IPS DF 4.7 (cell line): Measurements from ENCODE around the gene DAG1.

Source experiments
- DNase-seq: peaks from one replicate; pipeline ENCODE4 v3.0.0-alpha.2; 2013; ENCODE audit warnings: low spot score; ENCODE audit errors: extremely low read depth

The DAG1 gene

DNA sequence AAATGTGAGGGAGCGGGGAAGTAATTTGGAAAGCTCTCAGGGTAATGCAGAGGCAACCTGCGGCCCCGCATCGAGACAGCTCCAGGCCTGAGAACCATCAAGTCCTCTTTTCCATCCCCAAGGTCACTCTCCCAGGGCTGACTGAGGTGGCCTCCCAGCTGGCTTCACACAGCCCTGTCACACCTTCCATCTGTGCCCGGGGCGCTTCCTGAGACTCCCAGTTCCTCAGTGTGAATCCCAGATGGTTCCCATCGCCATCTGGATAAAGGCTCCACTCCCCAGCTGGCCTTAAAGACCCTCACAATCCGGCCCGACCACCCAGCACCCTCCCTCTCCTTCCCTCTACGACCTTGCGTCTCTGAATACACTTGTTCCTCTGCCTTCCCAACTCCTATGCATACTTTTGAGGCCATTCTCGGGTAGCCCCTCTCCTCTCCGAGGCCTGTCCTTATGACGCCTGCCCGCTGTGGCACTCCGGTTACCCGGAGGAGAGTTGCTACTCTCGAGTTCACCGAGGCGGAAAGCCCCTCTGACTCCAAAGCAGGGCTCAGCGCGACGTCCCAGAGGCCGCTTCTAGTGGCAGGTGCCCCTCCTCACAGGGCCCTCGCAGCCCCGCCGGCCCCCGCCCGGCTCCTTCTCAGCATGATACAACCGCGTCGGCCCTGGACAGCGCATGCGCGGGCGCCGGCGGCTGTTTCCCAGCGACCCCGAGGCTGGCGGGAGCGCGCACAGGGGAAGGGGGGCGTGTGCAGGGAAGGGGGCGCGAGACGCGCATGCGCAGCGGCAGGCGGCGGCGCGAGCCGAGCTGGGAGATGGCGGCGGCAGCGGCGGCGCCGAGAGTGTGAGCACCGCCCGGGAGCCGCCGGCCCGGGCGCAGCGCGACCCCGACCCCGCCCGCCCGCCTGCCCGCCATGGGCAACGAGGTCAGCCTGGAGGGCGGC is 83.9 kb downstream of the DAG1 start, which contains the start of gene BSN:
Gene BSN (plus strand): TSS at position 786 of the 941 bp plus-strand sequence. CDS start 126 bp downstream, at position 912.
- no peak for DNase-seq

DNA sequence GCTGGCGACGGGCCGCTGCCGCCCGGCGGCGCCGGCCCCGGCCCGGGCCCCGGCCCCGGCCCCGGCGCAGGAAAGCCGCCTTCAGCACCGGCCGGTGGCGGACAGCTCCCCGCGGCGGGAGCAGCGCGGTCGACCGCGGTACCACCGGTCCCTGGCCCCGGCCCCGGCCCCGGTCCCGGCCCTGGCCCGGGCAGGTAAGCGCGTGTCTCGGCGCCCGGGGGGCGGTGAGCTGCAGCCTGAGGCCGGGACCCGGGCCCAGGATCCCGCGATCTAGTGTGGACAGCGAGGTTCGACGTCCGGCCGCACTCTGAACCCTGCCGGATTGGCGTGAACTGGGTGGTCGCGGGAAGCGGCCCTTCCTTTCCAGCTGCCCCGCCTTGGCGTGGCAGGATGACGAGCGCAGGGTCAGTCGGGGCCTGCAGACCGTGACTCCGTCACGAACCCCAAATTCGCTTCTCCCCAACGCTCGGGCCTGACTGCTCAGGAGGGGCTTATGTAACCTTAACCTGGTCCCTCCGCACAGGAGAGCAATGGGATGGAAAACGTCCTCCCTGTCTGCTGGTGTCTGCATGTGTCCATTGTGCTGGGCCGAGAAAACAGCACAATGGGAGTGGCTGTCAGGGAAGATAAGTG is 84.7 kb downstream of the DAG1 start:
- no peak for DNase-seq

DNA sequence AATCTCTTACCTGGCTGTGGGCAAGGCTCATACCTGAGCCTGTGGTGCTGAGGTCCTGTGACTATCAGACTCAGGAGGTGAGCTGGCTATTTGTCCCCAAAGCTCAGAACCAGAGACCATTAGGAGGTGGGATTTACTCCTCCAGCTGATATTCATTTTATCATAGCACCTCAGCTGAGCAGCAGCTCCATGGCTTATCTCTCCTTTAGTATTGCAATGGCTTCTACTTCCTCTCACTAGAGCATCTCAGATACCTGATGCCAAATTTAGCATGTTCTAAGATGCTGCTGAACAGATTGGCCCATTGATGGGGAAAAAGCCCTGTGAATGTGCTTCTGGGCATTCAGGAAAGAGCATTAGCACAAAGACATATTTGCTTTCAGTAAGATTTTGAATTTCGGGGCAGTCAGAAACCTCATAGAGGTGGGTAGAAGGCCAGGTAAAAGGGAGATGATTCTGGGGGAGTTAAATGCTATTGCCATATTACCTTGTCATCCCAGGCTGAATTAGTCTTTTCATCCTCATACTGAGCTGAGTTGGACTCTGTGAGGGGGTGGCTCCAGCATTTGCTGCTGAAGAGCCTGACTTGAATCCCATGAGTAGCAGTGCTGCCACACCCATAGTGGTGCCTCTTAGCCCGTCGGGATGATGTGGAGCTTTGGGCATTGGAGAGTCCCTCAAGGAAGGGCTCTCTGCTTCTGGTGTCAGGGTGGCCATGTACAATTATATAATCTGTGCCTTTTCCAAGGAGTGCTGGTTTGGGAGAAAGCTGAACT is 86.6 kb downstream of the DAG1 start:
- DNase-seq: no peak

DNA sequence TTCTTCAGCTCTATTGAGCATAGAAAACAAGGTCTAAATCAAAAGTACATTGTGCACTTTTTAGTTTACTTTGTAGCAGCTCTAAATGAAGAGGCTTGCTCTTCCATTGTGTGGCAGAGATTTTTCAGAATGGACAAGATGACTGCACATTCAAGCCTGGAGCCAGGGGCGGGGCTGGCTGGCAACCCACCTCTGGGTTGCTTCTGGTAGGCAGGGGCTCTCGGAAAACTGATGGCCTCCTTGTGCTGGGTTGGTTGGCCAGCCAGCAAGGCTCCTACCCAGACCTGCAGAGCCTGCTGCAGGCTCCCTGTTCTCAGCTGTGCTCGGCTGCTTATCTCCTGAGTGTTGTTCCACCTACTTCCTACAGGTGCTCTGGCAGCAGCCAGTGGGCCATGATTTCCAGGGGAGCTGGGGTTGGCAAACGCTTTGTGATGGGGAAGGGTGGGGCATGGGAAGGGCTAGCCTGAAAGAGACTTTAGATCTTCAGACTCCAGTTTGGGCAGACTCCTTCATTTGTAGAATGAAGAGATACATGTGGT is 93.0 kb downstream of the DAG1 start:
- no peak for DNase-seq

DNA sequence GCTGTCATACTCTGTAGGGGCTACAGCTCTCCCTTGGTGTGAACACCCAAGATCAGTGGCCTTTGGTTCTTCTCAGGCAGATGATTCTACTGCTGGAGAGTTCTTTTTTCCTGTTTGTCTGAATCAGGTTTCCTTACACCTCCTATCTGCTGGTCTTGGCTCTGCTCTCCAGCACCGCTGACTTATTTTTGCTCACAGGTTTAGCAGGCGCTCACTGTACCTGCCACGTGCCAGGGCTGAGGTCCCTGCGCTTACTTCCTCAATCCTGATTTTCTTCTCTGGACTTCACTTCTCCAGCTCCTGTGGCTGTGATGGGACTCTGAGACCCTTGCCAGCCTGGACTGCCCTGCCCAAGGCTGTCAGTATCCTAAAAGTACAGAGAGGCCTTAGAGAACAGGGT is 93.7 kb downstream of the DAG1 start:
- no peak for DNase-seq

DNA sequence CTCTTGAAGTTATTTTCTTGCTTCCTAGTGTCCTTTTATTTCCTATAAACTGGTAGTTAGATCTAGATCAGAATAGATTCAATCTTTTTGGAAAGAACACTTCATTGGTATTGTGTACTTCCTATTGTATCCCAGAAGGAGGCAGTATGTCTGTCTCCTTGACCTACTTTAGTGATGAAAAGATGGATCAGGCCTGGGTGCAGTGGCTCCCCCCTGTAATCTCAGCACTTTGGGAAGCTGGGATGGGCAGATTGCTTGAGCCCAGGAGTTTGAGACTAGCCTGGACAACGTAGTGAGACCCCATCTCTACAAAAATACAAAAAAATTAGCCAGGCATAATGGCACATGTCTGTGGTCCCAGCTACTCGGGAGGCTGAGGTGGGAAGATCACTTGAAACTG is 96.2 kb downstream of the DAG1 start:
- DNase-seq: no peak

DNA sequence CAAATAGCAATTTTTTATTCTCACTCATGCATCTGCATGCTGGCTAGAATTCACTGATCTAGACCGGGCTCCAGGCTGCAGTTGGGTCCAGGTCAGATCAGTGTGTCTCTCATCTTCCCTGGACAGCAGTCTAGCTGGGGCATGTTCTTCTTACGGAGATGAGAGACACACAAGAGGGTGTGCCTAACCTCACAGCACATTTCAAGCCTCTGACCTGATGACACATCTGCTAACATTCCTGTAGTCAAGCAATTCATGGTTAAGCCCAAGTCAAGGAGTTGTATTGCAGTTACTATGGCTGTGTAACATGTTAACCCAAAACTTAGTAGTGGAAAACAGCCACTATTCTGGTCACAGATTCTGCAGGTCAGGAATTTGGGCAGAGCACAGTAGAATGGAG is 97.3 kb downstream of the DAG1 start:
- DNase-seq: no peak

DNA sequence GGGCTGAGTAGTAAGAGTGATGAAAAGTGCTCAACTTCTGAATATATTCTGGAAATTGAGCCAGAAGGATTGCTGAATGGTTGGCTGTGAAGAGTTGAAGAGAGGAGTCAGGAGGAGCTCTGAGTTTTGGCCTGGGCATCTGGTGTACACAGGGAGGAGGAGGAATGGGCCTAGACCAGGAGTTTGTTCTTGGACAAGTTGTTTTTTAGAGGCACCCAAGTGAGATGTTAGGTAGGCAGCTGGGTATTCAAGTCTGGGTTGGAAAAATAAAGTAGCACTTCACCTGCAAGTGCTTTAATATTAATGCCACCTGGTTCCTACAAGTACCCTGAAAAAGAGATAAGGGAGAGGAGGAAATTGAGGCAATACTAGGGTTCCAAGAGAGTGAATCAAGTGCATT is 98.9 kb downstream of the DAG1 start:
- no peak for DNase-seq

DNA sequence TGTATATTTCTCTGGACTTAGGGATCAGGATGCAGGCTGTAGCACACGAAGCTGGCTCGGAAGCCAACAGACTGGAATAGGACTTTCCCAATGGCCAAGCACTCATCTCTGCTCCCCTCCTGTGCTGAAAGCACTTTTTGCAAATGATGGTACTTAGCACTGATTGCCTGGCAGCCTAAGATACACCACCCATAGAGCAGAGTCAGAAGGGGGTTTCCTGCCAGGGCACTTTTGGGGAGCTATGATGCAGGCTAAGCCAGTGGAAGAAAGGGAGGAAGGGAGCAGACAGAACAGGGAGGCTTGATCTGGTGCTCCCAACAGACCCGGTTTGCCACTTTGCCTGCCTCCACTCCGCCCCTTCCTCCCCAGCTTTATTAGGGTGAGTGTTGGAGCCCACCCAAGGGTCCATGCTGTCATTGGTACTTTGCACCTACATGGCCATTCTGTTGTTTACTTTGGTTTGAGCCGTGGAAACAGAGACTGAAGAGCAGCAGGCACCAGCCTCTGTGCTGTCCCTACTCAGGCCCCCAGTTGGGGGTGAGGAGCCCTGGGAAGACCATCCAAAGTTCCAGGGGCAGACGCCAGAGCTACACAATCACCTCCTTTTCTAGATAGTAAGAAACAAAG is 100.1 kb downstream of the DAG1 start:
- no peak for DNase-seq

DNA sequence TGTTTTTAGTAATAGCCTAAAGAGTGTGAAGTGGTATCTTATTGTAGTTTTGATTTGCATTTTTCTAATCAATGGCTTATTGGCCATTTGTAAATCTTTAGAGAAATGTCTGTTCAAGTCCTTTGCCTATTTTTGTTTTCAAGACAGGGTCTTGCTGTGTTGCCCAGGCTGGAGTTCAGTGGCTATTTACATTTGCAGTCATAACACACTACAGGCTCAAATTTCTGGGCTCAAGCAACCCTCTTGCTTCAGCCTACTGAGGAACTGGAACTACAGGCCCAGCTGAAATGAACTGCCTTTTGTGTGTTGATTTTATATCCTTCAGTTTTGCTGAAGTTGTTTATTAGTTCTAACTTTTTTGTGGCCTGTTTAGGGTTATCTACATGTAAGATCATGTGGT is 112.1 kb downstream of the DAG1 start:
- DNase-seq: no peak
